Left hindlimb (tissue), 1 donor: ENCODE results near the gene KCNIP2.

Source experiments
- DNase-seq: peaks from one replicate; pipeline ENCODE4 v3.0.0-alpha.2; 2018

The KCNIP2 gene

DNA sequence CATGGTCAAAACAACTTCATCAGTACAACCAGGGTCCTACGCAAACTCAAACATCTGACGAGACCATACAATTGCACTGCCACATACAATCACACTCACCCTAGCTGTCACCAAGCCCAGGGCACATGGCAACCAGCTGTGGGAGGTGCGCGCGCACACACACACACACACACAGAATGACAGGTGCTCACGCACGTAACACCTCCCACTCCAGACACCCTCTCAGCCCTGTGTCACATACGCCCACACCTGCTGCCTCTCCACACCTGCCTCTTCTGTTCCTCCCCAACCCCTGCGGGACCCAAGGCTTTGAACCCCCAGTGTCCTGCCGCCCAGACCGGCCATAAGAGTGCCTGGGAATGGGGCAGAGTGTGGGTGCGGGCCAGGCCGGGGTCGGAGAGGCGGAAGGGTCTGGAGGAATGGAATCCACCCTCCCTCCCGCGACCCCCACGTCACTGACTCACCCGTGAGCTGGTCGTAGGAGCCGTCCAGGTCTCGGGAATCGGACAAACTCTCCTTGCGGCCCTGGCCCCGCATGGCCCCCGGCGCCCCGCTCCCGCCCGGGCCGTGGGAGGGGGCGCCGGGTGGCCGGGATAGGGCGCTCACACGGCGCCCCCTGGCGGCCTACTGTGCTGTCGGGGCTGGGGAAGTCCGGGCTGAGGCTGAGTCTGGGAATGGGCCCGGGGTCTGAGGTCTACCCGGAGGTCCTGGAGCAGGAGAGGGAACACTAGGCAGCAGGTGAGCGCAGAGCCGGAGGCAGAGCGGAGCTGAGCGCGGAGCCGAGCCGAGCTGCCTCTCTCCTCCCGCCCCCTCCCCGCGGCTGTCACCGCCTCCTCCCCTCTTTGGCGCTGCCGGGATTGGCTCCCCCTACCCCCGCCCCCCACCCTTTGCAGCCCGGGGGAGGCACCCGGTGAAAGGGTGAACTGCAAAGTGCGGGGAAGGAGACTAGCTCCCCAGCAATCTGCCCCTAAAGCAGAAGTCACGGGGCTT, at the start of gene KCNIP2:
KCNIP2 (minus strand) TSS at position 769 of the 990 bp plus-strand sequence; CDS start at position 537, 232 bp downstream.
- no peak for DNase-seq

DNA sequence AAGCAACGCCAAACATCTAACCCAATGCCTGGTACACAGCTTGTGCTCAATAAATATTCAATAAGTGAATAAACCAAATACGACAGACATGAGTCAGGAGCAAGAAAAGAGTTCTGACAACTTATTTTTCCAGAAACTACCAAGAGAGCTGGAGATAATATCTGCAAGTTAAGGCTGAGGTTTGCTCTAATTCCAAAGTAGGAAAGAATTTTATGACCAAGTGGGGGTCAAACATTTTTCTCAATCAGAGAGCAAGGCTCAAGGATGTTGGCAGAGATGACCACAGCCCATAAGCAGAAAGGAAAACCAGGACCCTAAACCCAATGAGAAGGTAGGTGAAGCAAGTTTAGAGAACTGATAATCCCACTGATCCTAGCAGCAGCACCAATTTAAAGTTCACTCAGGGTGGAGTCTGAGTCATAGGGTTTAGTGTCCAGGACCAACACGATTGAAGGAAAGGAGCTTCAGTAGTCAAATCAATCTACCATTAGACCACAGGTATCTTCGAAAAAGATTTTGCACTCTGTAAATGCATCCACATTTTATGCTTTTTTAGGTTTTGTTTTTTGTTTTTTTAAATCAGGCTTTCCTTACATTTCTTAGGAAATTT, 49.3 kb upstream of the KCNIP2 start:
- no peak for DNase-seq

DNA sequence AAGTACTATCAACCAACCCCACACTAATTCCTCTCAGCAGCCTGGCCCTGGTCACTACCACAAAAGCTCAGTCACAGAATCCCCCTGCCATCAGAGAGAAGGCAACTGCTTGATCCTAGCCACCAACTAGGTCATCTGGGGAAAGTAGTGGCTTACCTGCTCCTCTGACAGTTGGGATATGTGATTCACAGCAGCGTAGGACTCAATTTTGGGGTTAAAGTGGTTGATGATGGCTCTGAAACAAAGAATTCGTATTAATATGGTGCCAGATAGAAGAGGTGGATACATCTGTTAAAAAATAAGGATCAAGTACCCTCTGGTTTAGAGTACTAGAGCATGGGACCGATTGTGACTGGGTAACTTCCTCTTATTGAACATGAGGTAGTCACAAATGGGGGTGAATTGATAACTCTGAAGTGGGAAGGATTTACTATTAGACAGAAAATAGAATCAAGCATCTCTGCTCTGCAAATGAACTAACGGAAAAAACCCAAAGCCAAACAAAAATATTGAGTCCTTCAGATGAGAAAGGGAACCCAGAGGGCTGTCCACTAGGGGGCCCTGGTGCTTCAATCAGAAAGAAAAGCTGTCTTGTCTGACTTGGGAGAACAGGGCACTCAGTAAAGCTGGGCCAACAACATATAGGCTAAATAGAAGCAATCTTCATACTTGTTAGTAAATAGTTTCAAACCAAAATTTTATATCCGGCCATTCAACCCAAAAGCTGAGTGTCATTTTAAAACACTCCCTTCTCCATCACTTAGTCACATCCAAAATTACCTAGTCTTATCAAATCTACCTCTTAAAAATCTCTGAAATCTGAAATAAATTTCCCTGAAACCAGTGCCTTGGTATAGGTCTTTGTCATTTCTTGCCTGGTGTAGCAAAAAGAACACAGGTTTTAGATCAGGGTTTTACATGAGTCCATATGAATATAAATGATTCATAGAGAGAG, 45.9 kb upstream of the KCNIP2 start:
- DNase-seq, result peak; percentile 72

DNA sequence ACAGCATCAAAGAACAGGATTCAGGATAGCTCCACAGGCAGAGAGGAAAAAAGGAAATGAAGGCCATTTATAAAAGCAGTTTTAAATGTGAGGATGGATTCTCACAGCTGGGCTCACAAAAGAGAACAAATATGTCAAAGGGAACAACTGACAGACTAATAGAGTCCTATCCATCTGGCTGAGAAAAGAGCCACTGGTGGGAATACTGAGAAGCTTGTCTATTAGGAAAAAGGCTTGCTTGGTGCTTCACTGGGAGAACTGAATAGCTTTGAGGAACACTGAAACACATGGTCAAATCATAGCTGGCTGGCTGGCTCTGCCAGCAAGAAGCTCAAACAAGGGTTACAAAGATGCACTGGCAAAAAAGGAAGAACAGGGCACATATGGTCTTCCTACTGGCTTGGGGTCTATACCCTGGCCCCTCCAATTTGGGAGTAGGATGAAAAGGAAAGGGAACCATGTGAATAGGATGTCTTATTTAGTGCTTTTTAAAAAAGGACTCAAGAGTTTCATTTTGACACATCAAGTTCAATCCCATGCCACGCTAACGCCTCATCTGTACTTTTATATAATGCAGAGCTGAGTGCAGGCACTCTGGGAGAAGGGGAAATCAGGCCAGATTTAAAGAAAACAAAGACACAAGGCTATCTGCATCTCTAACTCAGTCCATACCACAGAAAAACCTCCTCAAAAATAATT, 44.8 kb upstream of the KCNIP2 start:
- DNase-seq, result no peak

DNA sequence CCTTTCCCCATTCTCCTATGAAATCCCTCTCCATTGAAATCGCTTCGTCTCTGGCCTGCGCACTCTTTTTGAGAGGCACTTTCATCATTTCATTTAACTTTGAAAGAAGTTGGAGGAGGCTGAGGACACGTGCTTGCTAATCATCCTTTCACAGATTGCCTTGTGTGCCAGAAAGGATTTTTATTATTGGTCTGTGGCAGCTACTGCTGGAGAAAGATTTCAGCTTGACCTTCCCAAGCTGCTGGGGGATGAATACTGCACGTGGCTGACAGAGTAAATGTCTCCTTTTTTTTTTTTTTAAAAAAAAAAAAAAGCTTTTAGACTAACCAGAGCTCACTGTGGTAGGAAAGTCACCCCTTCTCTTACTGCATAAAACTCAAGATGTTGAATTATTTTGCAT, 44.2 kb upstream of the KCNIP2 start:
- no peak for DNase-seq

DNA sequence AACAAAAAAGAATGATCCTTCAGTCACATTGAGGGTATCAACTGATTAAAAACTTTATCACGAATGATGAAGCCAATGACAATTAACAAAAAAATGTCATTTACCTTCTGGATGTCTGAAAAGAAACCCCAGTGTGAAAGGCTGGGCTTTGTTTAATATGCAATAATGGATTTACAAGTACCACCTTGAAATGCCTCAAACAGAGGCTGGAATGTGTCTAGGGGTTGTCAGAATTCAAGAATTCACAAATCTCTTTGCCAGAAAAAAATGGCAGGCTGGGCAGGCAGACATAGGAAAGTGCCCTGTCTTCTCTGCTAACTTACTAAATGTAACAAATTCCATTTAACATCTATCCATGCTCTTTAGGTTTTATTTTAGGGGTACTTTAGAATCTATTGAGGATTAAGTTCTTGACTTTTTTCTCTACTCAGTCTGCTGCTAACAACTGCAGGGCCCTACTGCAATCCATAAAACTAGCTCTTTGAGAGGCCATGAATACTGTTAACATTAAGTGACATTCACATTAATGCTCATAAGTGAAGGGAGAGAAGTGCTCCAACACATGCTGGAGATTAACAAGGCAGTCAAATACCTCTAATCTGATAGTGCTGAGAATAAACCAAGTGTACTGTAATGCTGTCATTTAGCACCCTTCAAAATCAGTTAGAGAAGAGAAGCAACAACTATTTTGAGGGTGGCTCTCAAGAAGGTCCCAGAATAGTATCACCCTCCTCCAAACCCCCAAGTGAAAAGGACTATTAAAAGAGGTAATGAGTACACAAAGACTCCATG, 43.1 kb upstream of the KCNIP2 start:
- no peak for DNase-seq

DNA sequence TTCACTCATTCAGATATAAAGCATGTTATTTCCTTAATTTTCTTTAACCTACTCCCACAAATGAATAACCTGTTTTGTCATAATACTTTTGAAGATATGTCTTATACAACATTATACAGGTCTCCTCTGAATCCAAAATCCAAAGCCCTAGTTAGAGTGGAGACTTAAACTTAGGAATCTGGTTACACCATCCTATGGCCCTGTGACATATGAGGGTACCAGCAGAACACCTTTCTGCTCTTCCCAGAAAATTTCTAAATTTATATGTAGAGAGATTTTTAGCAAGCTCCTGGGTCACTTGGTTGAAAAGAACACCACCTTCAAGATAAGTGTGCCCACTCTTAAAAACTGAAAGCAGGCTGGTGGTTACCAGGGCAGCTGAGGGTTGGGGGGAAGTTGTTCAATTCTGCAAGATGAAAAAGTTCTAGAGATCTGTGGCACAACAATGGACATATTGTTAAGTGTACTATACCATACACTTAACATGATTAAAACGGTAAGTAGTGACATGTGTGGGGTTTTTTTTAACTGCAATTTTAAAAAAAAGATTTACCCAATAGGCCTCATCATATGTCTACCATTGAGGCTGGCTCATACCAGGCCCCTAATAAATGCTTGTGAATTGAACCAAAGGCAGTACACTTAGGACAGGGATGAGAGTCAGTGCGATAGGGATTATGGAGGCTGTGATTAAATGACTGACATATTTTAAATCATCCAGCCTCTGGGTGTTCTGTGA, 37.6 kb upstream of the KCNIP2 start:
- no peak for DNase-seq

DNA sequence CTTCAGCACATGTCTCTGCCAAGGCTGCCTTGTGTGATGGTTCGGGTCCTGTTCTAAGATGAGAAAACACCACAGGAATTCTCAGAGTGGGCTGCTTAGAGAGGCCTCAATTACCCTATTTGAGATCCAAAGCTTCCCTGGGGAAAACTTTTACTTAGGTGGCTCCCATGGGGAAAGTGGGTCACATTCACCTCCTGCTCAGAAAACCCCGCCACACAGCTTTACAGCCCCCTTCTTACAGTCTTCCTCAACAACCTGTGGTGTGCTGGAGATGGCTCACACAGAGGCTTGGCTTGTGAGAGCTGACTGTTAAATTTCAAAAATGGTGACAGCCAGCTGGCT, 36.6 kb upstream of the KCNIP2 start:
- DNase-seq, result no peak

DNA sequence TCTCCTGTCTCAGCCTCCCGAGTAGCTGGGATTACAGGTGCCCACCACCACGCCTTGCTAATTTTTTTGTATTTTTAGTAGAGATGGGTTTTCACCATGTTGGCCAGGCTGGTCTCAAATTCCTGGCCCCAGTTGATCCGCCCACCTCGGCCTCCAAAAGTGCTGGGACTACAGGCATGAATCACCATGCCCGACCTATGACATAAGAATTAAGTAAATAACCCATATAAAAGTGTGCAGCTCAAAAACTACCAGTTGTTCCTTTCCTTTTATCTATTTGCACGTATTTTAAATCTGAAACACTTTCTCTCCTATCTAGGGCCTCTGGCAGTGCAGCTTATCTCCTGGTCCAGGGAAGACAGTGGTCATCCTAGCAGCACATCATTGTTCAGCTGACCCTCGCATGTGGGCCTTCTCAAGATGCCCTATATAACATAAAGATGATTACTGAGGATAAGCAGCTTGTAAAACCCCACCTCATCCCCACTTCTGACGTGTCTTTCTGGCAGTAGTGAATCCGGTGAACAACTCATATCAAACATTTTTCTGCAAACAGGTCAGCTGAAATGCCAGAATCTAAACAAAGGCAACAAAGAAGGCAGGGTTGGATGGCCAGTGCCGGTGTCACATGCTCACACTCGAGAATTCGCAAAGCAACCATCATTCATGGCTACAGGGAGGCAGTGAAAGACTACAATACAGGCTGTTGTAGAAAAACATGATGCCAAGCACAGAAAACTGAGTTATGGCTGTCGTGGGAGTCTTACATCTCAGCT, 36.0 kb upstream of the KCNIP2 start:
- no peak for DNase-seq

DNA sequence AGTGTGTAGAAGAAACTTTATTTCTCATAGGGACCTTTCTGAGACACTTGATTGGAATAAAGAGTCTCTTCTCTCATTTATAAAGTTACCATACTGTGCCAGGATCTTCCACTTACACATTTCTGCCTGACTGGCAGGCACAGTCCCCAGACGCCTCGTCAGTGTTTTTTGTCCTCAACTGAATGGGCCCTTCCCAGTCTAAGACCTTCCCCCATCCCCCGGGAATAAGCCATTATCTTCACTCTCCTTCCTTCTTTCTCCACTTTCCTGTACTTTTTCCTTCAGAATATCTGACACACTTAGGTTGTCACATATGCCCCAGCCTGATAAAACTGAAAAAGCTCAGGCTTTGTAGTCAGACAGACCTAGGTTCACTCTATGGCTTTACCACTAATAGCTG, 35.3 kb upstream of the KCNIP2 start:
- no peak for DNase-seq

DNA sequence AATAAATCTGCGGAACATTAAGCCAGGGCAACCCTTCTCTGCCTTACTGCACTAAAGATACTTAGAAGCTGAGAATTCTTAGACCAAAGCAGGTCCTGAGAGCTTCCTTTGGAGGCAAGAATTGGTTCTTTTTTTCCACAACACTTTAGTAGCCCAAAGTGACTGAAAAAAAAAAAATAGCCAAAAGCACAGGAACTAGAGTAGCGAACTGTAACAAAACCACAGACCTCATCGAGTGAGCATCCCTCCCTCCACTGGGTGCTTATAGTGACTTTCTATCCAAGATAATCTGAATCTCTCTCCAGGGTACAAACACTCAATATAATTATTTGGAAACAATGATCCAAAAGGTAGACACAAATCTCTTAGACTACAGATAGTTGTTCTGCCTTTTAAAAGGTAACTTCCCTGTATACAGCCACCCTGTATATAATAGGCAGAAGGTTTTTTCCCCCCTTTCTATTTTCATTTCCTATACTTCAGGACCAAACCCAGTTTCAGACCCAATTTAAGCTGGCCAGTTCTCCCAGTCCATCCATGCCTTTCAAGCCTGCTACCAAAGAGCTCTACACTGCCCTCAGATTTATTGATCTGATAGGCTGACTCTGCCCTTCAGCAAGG, 31.6 kb upstream of the KCNIP2 start:
- no peak for DNase-seq

DNA sequence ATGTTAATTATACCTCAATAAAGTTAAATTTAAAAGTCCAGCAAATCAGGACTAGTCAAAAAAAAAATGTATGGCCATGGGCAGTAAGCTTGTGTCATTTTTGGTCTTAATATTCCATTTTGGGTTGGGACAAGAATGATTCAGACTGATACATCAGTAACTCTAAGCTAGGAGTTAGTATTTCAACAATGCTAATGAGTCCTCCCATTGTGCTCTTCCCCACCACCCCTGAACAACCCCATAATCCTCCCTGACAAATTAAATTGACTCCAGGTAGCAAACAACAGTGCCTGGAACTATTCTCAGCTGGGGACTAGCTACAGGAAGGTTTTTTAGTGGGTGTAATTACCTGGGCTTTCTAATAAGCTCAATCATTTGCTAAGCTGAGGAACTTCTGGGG, 30.7 kb upstream of the KCNIP2 start:
- no peak for DNase-seq

DNA sequence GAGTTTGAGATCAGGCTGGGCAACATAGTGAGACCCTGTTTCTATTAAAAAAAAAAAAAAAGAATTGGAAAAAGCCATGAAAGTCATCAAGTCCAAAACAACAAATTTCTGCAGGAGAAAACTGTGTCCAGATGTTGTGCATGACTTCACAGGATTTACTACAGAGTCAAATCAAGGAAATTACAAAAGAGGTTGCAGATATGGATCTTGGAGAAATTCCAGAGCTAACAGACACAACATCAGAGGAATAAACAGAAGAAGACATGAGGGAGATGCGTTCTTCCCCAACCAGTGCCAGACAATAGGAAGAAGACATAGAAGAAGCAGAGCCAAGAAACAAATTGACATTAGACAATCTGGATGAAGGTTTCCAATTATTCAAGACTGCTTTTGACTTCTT, 24.3 kb upstream of the KCNIP2 start:
- no peak for DNase-seq

DNA sequence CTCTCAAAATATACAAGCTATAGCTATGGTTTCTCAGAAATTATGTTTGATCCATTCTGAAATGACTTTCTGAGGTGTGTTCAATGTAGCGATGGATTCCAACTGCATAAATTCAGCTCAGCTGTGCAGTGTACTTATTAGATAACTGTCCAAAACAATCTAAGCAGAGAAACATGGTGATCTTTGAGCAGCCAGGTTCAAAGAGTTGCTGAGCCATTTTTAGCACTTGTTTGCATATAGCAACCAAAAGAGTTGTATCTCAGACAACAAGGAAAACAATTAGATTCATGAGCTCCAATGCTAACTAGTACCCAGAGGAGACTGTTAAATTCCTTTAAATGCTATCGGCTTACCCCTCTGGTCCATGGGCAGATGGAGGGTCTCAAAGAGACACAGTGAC, 15.9 kb upstream of the KCNIP2 start:
- no peak for DNase-seq

DNA sequence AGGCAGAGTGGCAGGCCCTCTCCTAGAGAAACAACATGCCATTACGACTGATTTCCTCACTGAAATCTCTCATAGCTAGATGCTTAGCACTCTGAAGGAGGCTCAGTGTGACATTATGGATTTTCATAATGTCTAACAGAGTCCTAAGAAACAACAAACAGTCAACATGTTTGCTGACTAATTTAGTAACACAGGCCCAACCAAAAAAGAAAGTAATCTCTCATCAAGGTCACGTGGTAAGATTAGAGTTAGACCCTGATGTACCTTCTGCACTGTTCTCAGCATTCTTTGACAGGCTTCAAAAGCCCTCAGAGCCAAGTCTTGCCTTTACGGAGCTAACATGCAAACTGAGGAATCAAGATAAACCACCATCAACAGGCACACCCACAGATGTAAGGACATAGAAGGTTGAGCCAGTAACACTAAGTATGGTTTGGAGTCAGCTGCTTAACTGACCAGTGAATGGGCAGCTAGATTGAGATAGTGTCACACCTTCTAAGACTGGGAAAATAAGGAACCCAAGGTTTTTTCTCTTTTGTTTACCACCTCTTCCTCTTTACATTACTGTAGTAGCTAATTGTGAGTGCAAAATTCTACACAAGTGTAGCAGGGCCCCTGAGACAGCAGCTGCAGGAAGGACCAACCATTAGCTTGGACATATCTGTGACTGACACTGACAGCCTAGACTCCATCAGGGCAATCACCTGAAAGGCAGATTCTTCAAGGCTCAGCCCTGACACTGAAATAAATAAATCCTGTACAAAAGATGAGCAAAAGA, 15.3 kb upstream of the KCNIP2 start:
- DNase-seq, result no peak

DNA sequence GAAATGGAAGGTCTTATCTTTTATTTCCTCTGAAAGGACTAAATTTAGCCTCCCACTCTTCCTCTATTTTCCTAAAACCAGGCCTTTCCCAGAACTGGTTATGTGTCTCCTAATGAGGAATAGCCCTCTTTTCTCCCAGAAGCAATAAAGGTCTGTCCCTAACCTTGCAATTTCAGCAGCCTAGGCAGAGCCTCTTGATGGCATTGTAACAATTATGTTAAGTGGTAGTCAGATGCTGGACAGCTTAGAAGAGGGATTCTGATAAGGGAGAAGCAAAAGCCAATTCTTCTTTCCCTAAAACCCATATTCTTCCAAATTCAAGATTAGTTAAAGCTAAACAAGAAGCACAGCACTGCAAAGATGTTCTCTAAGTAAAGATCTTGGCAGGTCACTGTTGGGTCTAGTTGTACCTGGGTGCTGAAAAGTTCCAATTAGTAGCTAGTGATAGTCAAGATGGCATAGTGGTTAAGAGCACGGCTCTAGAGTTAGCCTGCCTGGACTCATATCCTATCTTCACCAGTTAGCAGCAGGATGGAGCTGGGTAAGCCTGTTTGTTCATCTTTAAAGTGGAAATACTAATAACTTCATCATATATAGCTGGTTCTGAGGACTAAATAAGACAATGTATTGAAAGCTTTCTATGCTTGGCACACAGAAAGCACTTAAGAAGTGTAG, 14.3 kb upstream of the KCNIP2 start:
- no peak for DNase-seq

DNA sequence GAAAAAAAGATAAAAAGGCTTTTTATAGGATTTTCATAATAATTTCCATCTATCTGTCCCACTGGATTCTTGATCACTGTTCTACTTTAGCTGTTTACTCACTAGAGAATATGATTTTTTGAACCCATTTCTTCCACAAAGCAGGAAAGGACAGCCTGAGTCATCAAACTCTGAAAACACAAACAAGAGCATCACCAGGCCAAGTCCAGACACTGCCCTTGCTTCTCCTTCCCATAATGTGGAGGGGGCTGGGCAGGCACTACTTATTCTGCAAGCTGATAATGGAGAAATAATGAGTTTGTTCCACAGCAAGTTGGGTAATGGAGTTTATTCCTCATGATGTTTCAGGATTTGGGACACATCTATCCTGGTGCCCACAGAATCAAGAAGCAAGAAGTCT, 13.0 kb upstream of the KCNIP2 start:
- no peak for DNase-seq

DNA sequence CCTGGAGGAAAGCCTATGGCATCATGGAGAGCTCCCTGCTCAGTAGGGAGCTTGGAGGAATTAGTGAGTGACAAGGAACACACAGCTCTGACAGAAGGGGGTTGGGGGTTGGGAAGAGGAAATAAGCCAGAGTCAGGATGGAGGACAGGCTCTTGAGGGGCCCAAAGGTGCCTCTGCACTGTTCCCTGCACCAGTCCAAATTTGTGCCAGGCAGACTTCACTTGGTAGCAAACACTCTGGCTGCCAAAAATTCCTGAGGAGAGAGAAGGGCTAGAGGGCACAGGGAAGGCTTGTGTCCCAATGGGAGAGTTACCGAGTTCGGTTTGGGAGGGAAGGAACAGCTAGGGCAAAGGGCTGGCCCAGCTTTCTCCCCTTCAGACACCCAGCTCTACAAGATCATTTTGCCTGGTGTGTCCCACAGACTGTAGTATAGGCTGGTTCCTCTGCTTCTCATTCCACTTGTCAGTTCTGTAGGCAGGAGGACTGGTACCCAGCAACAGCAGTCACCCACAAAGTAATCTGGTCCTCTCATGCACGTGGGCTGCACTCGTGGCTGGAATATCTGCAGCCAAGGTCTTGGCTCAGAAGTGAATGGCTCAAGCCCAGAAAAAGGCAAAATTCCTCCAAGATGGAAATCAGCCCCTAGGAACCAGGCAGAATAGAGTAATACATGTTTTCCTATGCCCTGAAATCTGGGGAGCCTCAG, 8.0 kb upstream of the KCNIP2 start:
- no peak for DNase-seq
